NCI-H2081 treated with DMSO at 0.1 percent for 48 hours (cell line): Measurements from ENCODE around the gene FRMPD3.

ENCODE experiments used
- DNase-seq: peaks from one replicate; lab custom pipeline; 2025; lab: John Stamatoyannopoulos, UW

FRMPD3 gene

GRCh38 chrX:107480272-107480671 lies 30.8 kb downstream of the FRMPD3 start:
- no peak for DNase-seq

GRCh38 chrX:107482046-107482445 lies 32.6 kb downstream of the FRMPD3 start:
- no peak for DNase-seq

GRCh38 chrX:107484002-107484726 lies 34.7 kb downstream of the FRMPD3 start:
- DNase-seq: no peak

GRCh38 chrX:107485013-107485412 lies 35.6 kb downstream of the FRMPD3 start:
- no peak for DNase-seq

GRCh38 chrX:107493141-107493540 lies 43.7 kb downstream of the FRMPD3 start:
- DNase-seq: no peak

- no peak for DNase-seq
Observed at GRCh38 chrX:107496786-107497185, 47.3 kb downstream of the FRMPD3 start.
